Measurements from ENCODE around the gene TRPM2. TPM values are rescaled to one million over a fixed set of nuclear protein-coding genes. Genes with fewer than 3 reads are reported as not detected.

TRPM2 gene
- total and polyA plus RNA-seq, 12 donors: 0.34 to 8.5 (median 1.2) TPM

DNA sequence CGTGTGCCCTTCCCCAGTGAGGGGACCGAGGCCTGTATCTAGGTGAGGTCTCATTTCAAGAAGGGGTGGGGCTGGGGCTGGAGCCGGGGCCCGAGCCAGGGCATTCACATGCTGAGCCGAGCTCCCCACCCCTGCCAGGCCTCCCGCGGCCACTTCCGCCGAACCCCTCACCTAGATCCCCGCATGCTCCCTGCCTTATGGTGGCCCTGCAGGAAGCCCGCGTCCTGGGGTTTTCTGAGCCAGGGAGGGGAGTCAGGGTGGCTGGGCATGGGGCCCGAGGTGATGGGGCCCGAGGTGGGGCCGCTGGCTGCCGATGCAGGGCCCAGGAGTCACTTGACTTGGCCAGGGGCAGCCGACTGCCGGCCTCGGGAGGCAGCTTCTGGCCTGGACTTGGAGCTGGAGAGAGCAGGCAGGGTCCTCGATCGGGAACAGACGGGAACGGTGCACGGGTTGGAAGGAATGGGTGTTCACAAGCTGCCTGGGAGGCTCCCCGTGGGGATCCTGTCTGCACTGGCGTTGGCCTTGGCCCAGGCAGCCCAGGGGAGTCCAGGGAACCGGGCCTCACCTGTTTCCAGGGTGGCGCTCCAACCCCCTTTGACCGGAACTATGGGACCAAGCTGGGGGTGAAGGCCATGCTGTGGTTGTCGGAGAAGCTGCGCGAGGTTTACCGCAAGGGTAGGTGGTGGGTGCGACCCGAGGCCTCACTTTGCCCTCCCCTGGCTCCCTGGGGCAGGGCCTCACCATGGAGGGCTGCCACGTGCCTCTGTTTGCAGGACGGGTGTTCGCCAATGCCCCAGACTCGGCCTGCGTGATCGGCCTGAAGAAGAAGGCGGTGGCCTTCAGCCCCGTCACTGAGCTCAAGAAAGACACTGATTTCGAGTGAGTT, 27.8 kb upstream of the TRPM2 start:
- no peak overlapping the region for H3K4me3 ChIP-seq
- H3K27me3 ChIP-seq: no peaks in the 10 kb centered on the region
- intact Hi-C loops (cut with DNase I): loop anchor here in 1 of 10 donors (10.0 kb wide), 1 partner anchor 291 kb away; no protein-coding TSS in a partner anchor
- H3K36me3 ChIP-seq: peaks cover 0 to 90% (median 43%) of the 10 kb centered on the region in 9 donors
- no peaks in the 10 kb centered on the region for H3K9me3 ChIP-seq
- no peaks in the 10 kb centered on the region for H3K4me1 ChIP-seq
- no peak for DNase-seq
- H3K27ac ChIP-seq: no peak overlapping the region
- no peak for TF ChIP-seq CTCF (IDR thresholded peaks at IDR 0.05)
- 83 to 89% methylated on average over 44 of the region's 44 CpGs for WGBS, 2 donors
- ATAC-seq: peak in 2 of 8 donors; percentile 3 to 7

DNA sequence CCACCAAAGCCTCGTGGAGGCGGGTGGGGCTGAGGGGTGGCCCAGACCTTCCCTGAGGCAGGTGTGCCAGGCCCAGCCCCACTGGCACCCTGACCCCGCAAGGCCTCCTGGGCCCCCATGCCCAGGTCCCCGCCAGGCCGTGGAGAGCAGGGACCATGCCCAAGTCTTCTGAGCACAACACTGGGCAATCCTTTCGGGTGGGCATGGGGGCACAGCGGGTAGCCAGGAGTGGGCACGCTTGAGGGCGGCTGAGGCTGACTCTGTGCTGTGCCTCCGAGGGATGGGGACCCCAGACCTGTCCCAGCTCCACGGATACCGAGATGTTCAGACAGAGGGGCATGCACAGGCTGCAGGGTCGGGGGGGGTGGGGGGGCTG, 27.2 kb upstream of the TRPM2 start:
- no peaks in the 10 kb centered on the region for H3K9me3 ChIP-seq
- WGBS, 2 donors: 88 to 94% methylated on average over 13 of the region's 13 CpGs

GRCh38 chr21:44326716-44327602, 26.5 kb upstream of the TRPM2 start:
- no peak overlapping the region for H3K4me3 ChIP-seq
- no peak for ATAC-seq
- TF ChIP-seq CTCF (IDR thresholded peaks at IDR 0.05): no peak
- H3K4me1 ChIP-seq: no peaks in the 10 kb centered on the region
- no peaks in the 10 kb centered on the region for H3K27me3 ChIP-seq
- H3K36me3 ChIP-seq: peaks cover 0 to 87% (median 36%) of the 10 kb centered on the region in 9 donors
- 88 to 92% methylated on average over 25 to 26 of the region's 26 CpGs for WGBS, 2 donors
- intact Hi-C loops (cut with DNase I): loop anchor here in 1 of 10 donors (10.0 kb wide), 1 partner anchor 292 kb away; no protein-coding TSS in a partner anchor
- H3K27ac ChIP-seq: no peak overlapping the region
- DNase-seq: no peak
- no peaks in the 10 kb centered on the region for H3K9me3 ChIP-seq

More for the DNA sequence above, 27.2 kb upstream of the TRPM2 start:
- no peak for TF ChIP-seq CTCF (IDR thresholded peaks at IDR 0.05)
- Histone ChIP-seq H3K4me3 (no peak overlapping the region), H3K36me3 (peaks cover 0 to 87% (median 43%) of the 10 kb centered on the region in 9 donors), H3K27ac (no peak overlapping the region), H3K27me3 (no peaks in the 10 kb centered on the region), H3K4me1 (no peaks in the 10 kb centered on the region)
- intact Hi-C loops (cut with DNase I): loop anchor here in 1 of 10 donors (10.0 kb wide), 1 partner anchor 291 kb away; no protein-coding TSS in a partner anchor
- ATAC-seq (no peak), DNase-seq (no peak)

GRCh38 chr21:44327603-44327974, 25.8 kb upstream of the TRPM2 start:
- no peak for DNase-seq
- no peak overlapping the region for H3K27ac ChIP-seq
- H3K36me3 ChIP-seq: peaks cover 0 to 87% (median 33%) of the 10 kb centered on the region in 9 donors
- intact Hi-C loops (cut with DNase I): loop anchor here in 1 of 10 donors (10.0 kb wide), 1 partner anchor 293 kb away; no protein-coding TSS in a partner anchor
- no peak for TF ChIP-seq CTCF (IDR thresholded peaks at IDR 0.05)
- no peaks in the 10 kb centered on the region for H3K9me3 ChIP-seq
- no peak overlapping the region for H3K4me3 ChIP-seq
- H3K4me1 ChIP-seq: no peaks in the 10 kb centered on the region
- no peak for ATAC-seq
- no peaks in the 10 kb centered on the region for H3K27me3 ChIP-seq
- 89 to 90% methylated on average over 11 of the region's 11 CpGs for WGBS, 2 donors

Measured in heart right ventricle (tissue), 16 donors.